GM12801 (cell line): ENCODE measurements around the gene GPR34.

Source experiments
- TF ChIP-seq, protein P1 (sequence below): IDR thresholded peaks from one replicate; pipeline ENCODE4 v1.5.1; 2011; ENCODE audit warnings: control low read depth; ENCODE audit not compliant: insufficient read length; ENCODE audit errors: extremely low read depth

Gene GPR34

DNA sequence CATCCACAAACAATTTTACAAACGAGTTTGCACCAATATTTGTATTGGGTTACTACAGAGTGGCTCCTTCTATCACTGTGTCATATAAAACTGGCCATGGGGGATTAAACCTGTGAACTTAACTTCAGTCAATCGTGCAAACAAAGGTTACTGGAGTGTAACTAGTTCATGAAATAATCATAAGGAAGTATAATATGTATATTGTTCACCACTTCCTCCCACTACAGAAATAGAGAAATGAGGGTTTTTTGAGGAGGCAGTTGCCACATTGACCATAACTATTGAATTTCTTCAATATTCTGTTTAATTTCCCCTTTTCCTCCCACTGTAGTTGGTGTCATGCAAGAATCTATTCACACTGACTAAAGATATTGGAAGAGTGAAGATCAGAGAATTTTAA lies 35.1 kb downstream of the GPR34 start, which contains the start of gene GPR82:
GPR82 (plus strand) TSS at position 356 of the 400 bp plus-strand sequence. CDS start 2,846 bp downstream, outside the sequence.
- TF ChIP-seq, protein P1, sequence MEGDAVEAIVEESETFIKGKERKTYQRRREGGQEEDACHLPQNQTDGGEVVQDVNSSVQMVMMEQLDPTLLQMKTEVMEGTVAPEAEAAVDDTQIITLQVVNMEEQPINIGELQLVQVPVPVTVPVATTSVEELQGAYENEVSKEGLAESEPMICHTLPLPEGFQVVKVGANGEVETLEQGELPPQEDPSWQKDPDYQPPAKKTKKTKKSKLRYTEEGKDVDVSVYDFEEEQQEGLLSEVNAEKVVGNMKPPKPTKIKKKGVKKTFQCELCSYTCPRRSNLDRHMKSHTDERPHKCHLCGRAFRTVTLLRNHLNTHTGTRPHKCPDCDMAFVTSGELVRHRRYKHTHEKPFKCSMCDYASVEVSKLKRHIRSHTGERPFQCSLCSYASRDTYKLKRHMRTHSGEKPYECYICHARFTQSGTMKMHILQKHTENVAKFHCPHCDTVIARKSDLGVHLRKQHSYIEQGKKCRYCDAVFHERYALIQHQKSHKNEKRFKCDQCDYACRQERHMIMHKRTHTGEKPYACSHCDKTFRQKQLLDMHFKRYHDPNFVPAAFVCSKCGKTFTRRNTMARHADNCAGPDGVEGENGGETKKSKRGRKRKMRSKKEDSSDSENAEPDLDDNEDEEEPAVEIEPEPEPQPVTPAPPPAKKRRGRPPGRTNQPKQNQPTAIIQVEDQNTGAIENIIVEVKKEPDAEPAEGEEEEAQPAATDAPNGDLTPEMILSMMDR: no peak

DNA sequence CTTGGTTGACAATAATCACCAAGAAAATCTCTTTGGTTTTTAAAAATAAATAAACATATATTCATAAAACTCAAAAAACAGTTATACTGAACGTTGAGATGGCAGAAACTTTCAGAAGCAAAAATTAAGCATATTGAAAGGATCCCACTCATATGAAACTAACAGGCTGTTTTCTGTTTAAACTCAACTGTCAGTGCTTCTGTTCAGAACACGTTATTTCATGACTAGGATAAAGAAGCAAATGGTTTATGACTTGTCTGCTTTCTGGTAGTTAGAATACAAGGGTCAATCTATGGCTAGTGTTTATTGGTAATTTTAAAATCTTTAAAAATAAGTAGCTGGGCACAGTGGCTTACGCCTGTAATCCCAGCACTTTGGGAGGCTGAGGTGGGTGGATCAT lies 39.4 kb downstream of the GPR34 start:
- TF ChIP-seq, protein P1: no peak

DNA sequence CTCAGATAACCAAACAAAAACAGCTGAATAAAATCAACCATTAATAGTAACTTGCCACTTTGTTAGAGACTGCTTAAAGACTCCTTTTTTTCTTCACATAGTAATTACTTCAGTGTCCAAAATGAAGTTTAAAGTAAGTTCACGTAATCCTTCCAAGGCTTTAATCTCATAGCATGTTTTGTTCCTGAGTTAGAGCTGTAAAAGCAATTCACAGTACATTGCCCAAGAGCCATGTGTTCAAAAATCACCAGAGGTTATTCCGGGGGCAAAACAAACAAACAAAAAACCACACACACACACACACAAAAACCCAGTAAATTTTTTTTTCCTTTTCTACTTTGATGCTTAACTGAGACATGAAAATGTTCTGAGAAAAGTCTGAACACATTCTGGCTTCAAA lies 41.3 kb downstream of the GPR34 start:
- TF ChIP-seq, protein P1: no peak

DNA sequence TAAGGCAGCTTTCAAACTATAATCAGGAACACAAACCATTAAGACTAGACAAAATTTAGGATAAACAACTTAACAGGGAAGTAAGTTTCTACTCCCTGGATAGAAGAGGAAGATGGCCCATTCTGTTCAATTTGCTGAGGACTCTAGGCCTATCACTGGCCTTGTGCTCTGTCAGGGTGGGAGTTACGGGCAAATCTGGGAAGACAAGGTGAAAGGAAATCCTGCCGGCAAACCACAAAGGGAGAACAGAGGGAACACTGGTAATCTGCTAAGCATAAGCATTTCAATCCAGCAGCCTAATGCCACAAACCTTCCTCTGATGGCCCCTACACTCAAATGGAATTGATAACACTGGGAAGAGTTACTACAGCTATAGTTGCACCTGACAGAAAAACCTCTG lies 43.5 kb downstream of the GPR34 start:
- TF ChIP-seq, protein P1: no peak

DNA sequence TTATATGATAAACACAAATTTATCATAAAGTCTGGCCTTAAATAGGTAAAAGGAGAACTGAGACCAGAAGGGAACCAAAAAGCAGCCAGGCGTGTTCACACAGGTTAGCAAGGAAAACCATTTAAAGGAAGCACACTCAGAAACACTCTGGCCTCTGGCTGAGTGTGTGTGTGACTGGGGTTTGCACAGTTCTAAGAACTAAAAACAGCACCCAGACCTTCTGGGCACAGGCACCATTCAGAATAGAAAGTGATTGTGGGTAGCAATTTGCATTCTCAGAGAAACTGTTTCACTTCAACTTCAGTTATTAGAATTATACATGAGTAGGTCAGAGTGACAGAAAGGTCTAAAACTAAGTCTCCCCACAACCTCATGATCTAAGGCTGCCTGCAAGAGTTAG lies 45.2 kb downstream of the GPR34 start:
- TF ChIP-seq, protein P1: no peak

DNA sequence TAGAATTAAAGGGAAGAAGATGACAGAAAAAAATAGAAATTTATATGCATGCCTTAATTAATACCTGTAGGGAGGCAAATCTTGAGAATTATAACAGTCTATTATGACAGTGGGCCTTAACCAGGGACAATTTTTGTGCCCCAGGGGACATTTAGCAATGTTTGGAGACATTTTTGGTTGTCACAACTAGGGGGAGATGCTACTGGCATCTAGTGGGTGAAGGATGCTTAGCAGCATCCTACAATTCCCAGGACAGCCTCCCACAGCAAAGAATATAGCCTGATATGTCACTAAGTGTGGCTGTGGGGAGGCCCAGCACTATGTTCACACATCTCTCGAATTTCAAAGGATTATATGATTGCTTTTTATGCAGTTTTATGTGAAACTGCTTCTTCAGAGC lies 45.8 kb downstream of the GPR34 start:
- TF ChIP-seq, protein P1: no peak

DNA sequence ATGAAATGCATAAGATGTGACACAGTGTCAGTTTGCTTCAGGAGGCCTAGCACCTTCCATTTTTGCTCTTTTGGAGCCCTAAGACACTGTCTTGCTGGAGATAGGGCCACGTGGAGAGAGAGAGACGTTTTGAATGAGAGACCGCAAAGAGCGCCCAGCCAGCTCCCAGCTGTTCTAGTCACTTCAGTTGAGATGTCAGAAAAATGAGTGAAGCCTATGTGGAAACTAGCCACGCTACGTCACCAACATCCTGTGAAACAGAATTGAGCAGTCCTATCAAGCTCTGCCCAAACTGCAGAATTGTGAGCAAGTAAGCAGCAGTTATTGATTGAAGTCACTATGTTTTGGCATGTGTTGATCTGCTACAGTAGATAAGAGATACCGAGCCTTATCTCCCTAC lies 48.3 kb downstream of the GPR34 start:
- TF ChIP-seq, protein P1: no peak

DNA sequence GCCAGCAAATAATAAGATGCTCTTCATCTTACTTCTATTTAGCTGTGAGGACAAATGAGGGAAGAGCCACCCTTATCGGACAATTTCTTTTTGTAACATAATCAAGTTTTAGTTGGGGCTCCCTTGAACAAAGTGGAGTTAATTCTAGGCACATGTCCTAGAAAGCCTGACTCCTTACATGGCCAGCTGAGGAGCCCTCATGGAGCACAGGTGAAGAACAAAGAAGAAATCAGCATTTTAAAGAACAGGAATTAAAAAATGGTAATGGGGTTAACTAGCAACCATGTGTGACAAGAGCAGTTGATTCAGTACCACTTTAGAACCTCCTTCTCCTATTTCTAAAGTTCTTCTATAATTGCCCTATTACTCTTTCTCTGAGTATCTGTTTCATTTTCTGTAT lies 51.1 kb downstream of the GPR34 start:
- TF ChIP-seq, protein P1: no peak
